AG09319 (cell line): ENCODE results near the gene POU6F2.
"Not testable (repeated sequence)": the region's sequence is repeated elsewhere in the genome, so short reads cannot be mapped to it uniquely, and the experiment has no call there.

ENCODE experiments used
- DNase-seq: peaks from one replicate; pipeline ENCODE4 v3.0.0-alpha.2; 2010; ENCODE audit warnings: low read depth; ENCODE audit errors: extremely low read depth
- TF ChIP-seq, protein P1 (sequence below): IDR thresholded peaks from 2 replicates; pipeline ENCODE4 v1.5.1; 2011; ENCODE audit warnings: low read depth, mild to moderate bottlenecking, inconsistent platforms, low read length, moderate library complexity

The POU6F2 gene

DNA sequence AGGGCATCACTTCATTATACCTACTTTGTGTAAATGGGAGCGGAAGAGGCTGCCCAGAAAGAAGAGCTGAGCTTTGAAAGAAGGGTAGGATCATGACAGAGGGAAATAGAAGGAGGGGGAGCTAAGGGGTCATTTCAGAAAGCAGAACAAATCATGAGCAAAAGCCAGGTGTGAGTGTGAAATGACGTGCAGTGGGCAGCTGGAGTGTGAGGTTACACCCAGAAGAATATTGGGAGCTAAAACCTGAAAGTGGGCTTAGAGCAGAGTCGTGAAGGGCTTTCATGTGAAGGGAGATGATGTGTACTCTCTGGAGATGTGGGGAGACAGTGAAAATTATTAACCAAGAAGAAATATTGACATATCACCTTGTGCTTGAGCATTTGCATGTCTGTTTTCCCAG, 343.5 kb downstream of the POU6F2 start:
- TF ChIP-seq, protein P1, sequence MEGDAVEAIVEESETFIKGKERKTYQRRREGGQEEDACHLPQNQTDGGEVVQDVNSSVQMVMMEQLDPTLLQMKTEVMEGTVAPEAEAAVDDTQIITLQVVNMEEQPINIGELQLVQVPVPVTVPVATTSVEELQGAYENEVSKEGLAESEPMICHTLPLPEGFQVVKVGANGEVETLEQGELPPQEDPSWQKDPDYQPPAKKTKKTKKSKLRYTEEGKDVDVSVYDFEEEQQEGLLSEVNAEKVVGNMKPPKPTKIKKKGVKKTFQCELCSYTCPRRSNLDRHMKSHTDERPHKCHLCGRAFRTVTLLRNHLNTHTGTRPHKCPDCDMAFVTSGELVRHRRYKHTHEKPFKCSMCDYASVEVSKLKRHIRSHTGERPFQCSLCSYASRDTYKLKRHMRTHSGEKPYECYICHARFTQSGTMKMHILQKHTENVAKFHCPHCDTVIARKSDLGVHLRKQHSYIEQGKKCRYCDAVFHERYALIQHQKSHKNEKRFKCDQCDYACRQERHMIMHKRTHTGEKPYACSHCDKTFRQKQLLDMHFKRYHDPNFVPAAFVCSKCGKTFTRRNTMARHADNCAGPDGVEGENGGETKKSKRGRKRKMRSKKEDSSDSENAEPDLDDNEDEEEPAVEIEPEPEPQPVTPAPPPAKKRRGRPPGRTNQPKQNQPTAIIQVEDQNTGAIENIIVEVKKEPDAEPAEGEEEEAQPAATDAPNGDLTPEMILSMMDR = no peak
- DNase-seq = no peak

GRCh38 chr7:39321909-39322498, 344.3 kb downstream of the POU6F2 start:
- DNase-seq = no peak
- TF ChIP-seq, protein P1 = no peak

GRCh38 chr7:39324139-39324760, 346.5 kb downstream of the POU6F2 start:
- no peak for DNase-seq
- TF ChIP-seq, protein P1 = no peak

GRCh38 chr7:39331607-39332006, 353.9 kb downstream of the POU6F2 start:
- not testable (repeated sequence) for DNase-seq

GRCh38 chr7:39332142-39332541, 354.4 kb downstream of the POU6F2 start:
- DNase-seq = no peak
- TF ChIP-seq, protein P1 = no peak

DNA sequence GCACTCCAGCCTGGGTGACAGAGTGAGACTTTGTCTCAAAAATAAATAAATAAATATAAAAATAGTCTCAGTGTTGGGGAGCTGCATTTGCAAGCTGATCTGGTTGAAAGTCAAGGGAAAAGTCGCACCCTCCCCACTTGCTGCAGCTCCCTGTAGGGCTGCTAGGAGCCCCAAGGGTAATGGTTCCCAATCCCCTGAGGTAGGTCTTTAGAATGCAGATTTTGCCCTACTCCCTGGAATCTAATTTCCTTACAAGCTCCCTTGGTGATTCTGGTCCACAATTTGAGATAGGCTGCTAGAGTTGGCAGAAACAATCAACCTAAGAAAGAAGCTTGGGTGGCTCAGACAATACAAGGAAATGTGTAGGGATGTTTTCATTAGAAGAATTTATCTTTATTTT, 356.0 kb downstream of the POU6F2 start:
- no peak for DNase-seq
- TF ChIP-seq, protein P1 = no peak

DNA sequence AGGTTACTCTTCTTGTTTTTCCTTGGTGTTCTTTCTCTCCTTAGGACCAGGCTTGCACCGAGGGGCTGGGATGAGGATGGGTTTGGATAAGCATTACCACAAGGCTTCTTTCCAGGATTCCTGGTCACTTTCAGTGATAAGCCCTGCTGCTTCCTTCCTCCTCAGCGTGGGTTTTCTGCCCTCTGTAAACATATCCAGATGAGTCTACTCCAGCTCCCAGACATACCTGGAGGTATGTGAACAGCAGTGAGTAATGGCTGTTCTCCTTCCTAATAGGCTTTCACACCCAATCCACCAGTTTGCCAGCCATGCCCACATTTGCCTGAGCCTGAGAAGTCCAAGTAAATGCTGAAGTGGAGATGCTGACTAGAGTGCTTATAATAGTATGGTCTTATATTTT, 358.7 kb downstream of the POU6F2 start:
- TF ChIP-seq, protein P1 = no peak
- DNase-seq = no peak

DNA sequence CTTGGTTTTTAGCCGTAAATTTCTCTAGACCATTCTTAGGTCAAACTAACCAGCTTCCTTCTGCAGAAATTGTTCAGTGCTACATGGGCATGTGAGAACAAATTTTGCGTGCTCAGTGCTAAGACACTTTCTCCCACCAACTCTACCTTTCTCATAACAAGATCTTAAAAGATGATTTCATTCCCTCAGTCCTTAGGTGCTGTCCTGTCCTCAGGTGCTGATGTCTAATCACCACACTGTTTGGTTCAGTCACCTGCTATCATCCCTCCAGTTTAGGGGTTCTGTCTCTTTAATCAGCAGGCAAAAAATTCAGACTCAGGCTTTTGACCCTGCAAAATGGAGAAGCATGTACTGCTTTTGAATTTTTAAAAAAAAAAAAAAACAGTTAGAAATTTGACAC, 361.0 kb downstream of the POU6F2 start:
- no peak for DNase-seq
- TF ChIP-seq, protein P1 = no peak
